ENCODE measurements around the gene LTBP4. TPM values are rescaled to one million over a fixed set of nuclear protein-coding genes. Genes with fewer than 3 reads are reported as not detected.

Gene LTBP4
- total RNA-seq, 6 experiments from 2014 or later: 19.3 to 40.8 (median 34.4) TPM

GRCh38 chr19:40640744-40641143 is 39.6 kb downstream of the LTBP4 start:
- no peaks in the 10 kb centered on the region for H3K36me3 ChIP-seq
- H3K4me3 ChIP-seq: no peak overlapping the region
- WGBS (ENCODE audit: insufficient coverage, low coverage, low lambda C conversion rate, missing lambda C conversion rate): 8% methylated on average over 5 of the region's 5 CpGs
- ATAC-seq (peak in 2 of 4 donors; percentile 21 to 23), DNase-seq (no peak)
- H3K9me3 ChIP-seq: no peaks in the 10 kb centered on the region
- no peak overlapping the region for H3K27ac ChIP-seq
- no peaks in the 10 kb centered on the region for H3K27me3 ChIP-seq
- no peaks in the 10 kb centered on the region for H3K4me1 ChIP-seq
- intact Hi-C loops (cut with DNase I): no loop called here
- no peak for TF ChIP-seq POLR2A (IDR thresholded peaks at IDR 0.05)
- TF ChIP-seq, protein P1, sequence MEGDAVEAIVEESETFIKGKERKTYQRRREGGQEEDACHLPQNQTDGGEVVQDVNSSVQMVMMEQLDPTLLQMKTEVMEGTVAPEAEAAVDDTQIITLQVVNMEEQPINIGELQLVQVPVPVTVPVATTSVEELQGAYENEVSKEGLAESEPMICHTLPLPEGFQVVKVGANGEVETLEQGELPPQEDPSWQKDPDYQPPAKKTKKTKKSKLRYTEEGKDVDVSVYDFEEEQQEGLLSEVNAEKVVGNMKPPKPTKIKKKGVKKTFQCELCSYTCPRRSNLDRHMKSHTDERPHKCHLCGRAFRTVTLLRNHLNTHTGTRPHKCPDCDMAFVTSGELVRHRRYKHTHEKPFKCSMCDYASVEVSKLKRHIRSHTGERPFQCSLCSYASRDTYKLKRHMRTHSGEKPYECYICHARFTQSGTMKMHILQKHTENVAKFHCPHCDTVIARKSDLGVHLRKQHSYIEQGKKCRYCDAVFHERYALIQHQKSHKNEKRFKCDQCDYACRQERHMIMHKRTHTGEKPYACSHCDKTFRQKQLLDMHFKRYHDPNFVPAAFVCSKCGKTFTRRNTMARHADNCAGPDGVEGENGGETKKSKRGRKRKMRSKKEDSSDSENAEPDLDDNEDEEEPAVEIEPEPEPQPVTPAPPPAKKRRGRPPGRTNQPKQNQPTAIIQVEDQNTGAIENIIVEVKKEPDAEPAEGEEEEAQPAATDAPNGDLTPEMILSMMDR (IDR thresholded peaks at IDR 0.05): no peak

GRCh38 chr19:40641281-40641680 is 40.1 kb downstream of the LTBP4 start:
- WGBS (ENCODE audit: insufficient coverage, low coverage, low lambda C conversion rate, missing lambda C conversion rate): 70% methylated on average over 7 of the region's 7 CpGs
- intact Hi-C loops (cut with DNase I): no loop called here
- Histone ChIP-seq H3K9me3 (no peaks in the 10 kb centered on the region), H3K4me1 (no peaks in the 10 kb centered on the region), H3K4me3 (no peak overlapping the region), H3K27ac (no peak overlapping the region), H3K27me3 (no peaks in the 10 kb centered on the region), H3K36me3 (no peaks in the 10 kb centered on the region)
- ATAC-seq (peak in 1 of 4 donors; percentile 16), DNase-seq (no peak)
- TF ChIP-seq, protein P1 (IDR thresholded peaks at IDR 0.05): no peak
- TF ChIP-seq POLR2A (IDR thresholded peaks at IDR 0.05): no peak

DNA sequence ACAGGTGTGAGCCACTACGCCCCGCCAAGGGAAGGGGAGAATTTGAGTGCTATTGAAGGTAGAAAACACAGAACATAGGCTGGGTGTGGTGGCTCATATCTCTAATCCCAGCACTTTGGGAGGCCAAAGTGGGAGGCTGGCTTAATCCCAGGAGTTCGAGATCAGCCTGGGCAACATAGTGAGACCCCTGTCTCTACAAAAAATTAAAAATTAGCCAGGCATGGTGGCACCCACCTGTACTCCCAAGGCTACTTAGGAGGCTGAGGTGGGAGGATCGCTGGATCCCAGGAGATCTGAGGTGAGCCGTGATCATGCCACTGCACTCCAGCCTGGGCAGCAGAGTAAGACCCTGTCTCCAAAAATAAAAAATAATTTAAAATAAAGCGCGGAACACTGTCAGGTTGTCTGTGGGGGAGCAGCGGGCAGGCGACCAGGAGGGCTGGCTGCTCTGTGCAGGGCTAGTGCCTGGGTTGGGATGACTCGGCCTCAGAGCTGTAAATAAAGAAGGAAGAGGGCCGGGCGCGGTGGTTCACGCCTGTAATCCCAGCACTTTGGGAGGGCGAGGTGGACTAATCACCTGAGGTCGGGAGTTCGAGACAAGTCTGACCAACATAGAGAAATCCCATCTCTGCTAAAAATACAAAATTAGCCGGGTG is 41.0 kb downstream of the LTBP4 start:
- 89% methylated on average over 16 of the region's 18 CpGs for WGBS (ENCODE audit: insufficient coverage, low coverage, low lambda C conversion rate, missing lambda C conversion rate)
- Histone ChIP-seq H3K27me3 (no peaks in the 10 kb centered on the region), H3K4me1 (no peaks in the 10 kb centered on the region), H3K27ac (no peak overlapping the region), H3K9me3 (no peaks in the 10 kb centered on the region), H3K36me3 (no peaks in the 10 kb centered on the region), H3K4me3 (no peak overlapping the region)
- ATAC-seq (no peak), DNase-seq (no peak)
- intact Hi-C loops (cut with DNase I): no loop called here
- no peak for TF ChIP-seq POLR2A (IDR thresholded peaks at IDR 0.05)
- TF ChIP-seq, protein P1 (IDR thresholded peaks at IDR 0.05): no peak

DNA sequence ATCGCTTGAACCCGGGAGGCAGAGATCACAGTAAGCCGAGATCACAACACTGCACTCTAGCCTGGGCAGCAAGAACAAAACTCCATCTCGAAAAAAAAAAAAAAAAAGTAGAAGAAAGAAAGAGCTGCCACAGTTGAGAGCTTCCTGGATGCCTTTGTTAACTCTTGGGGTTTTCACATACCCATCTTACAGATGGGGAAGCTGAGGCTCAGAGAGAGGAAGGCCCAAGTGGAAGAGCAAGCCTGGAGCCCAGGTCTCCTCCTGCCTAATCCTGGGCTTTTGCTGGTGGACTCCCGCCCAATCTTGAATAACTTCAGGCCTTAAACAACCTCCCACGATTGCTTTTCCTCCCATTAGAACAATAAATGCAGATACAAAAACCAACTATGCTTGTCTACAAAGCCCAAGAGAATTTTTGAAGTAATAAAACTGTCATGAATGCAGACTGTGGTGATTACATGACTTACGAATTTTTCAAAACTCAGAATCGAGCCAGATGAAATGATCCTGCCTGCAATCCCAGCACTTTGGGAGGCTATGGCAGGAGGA is 41.7 kb downstream of the LTBP4 start:
- ATAC-seq: no peak
- WGBS (ENCODE audit: insufficient coverage, low coverage, low lambda C conversion rate, missing lambda C conversion rate): 78% methylated on average over 6 of the region's 8 CpGs
- Histone ChIP-seq H3K27ac (no peak overlapping the region), H3K4me3 (no peak overlapping the region), H3K36me3 (no peaks in the 10 kb centered on the region), H3K27me3 (no peaks in the 10 kb centered on the region), H3K9me3 (no peaks in the 10 kb centered on the region), H3K4me1 (no peaks in the 10 kb centered on the region)
- no peak for DNase-seq
- no peak for TF ChIP-seq POLR2A (IDR thresholded peaks at IDR 0.05)
- TF ChIP-seq, protein P1 (IDR thresholded peaks at IDR 0.05): no peak
- intact Hi-C loops (cut with DNase I): no loop called here
